OCI-LY1 (cell line): Measurements from ENCODE around the gene MYL9.

Experiments
- H2AFZ ChIP-seq: fragments of 200-600 bp; sonication (generic), shearing (Covaris generic); 2 replicates; pipeline ENCODE4 v1.6.0; 2014; ENCODE audit warnings: antibody characterized with exemption, mild to moderate bottlenecking, low read length
- H3F3A ChIP-seq: fragments of 200-600 bp; sonication (generic), shearing (Covaris generic); 2 replicates; pipeline ENCODE4 v1.6.0; 2014; ENCODE audit warnings: mild to moderate bottlenecking, antibody characterized with exemption, low read length, moderate library complexity; ENCODE audit not compliant: insufficient read depth
- H3K27ac ChIP-seq: fragments of 200-600 bp; sonication (generic); 2 replicates; pipeline ENCODE4 v1.5.1; 2014; ENCODE audit warnings: low read length, mixed run types, mild to moderate bottlenecking, low read depth; ENCODE audit not compliant: poor library complexity, severe bottlenecking
- H3K27me3 ChIP-seq: fragments of 200-600 bp; sonication (generic); 2 replicates; pipeline ENCODE4 v1.6.0; 2014; ENCODE audit warnings: antibody characterized with exemption, mild to moderate bottlenecking, low read length, moderate library complexity; ENCODE audit not compliant: insufficient read depth
- H3K36me3 ChIP-seq: fragments of 200-600 bp; sonication (generic); 2 replicates; pipeline ENCODE4 v1.6.1; 2014; ENCODE audit warnings: mild to moderate bottlenecking, antibody characterized with exemption, low read length, moderate library complexity, mixed read lengths; ENCODE audit not compliant: insufficient read depth
- H3K4me1 ChIP-seq: fragments of 200-600 bp; sonication (generic); 2 replicates; pipeline ENCODE4 v1.5.1; 2014; ENCODE audit warnings: mild to moderate bottlenecking, low read length, moderate library complexity; ENCODE audit not compliant: insufficient read depth, severe bottlenecking
- H3K4me2 ChIP-seq: fragments of 200-600 bp; sonication (generic), shearing (Covaris generic); 2 replicates; pipeline ENCODE4 v1.6.1; 2014; ENCODE audit warnings: low read length
- H3K4me3 ChIP-seq: fragments of 200-600 bp; sonication (generic); 2 replicates; pipeline ENCODE4 v1.5.1; 2014; ENCODE audit warnings: low read length, low read depth, mild to moderate bottlenecking, mixed read lengths; ENCODE audit not compliant: poor library complexity, severe bottlenecking
- H3K79me2 ChIP-seq: fragments of 200-600 bp; shearing (Covaris generic); 2 replicates; pipeline ENCODE4 v1.6.1; 2016; ENCODE audit warnings: mixed run types, low read length, mixed read lengths; ENCODE audit not compliant: insufficient read depth
- H3K9ac ChIP-seq: fragments of 200-600 bp; sonication (generic), shearing (Covaris generic); 2 replicates; pipeline ENCODE4 v1.6.1; 2014; ENCODE audit warnings: mild to moderate bottlenecking, low read length, mixed read lengths
- H3K9me2 ChIP-seq: fragments of 200-600 bp; sonication (generic), shearing (Covaris generic); 2 replicates; pipeline ENCODE4 v1.6.1; 2014; ENCODE audit warnings: low read depth, mild to moderate bottlenecking, low read length, mixed read lengths
- H3K9me3 ChIP-seq: fragments of 200-600 bp; shearing (Covaris generic); 2 replicates; pipeline ENCODE4 v1.6.1; 2014; ENCODE audit warnings: low read length, mixed read lengths
- H4K20me1 ChIP-seq: fragments of 200-600 bp; sonication (generic), shearing (Covaris generic); 2 replicates; pipeline ENCODE4 v1.6.0; 2016; ENCODE audit warnings: mild to moderate bottlenecking, low read length; ENCODE audit not compliant: insufficient read depth
- CTCF ChIP-seq: fragments of 200-600 bp; sonication (generic), shearing (Covaris generic); IDR thresholded peaks from 2 replicates; pipeline ENCODE4 v1.5.1; 2017; ENCODE audit warnings: mild to moderate bottlenecking, antibody characterized with exemption, low read length, moderate library complexity, mixed read lengths
- EZH2 ChIP-seq: fragments of 200-600 bp; sonication (generic), shearing (Covaris generic); IDR thresholded peaks from 2 replicates; pipeline ENCODE4 v1.8.0; 2017; ENCODE audit warnings: borderline replicate concordance, mixed run types, mild to moderate bottlenecking, antibody characterized with exemption, low read length, moderate library complexity, mixed read lengths

The MYL9 gene

GRCh38 chr20:36498386-36499179 lies 42.7 kb upstream of the MYL9 start:
- no peak overlapping the region for H3K27ac ChIP-seq
- H3K4me2 ChIP-seq = no peak overlapping the region
- no peaks in the 10 kb centered on the region for H3K79me2 ChIP-seq
- H3K9me3 ChIP-seq = no peaks in the 10 kb centered on the region
- no peak overlapping the region for H3K4me3 ChIP-seq
- TF ChIP-seq EZH2 (no peak), CTCF (no peak)
- H2AFZ ChIP-seq = no peak overlapping the region
- H3K27me3 ChIP-seq = no peaks in the 10 kb centered on the region
- no peaks in the 10 kb centered on the region for H3F3A ChIP-seq
- no peaks in the 10 kb centered on the region for H3K9me2 ChIP-seq
- H4K20me1 ChIP-seq = no peaks in the 10 kb centered on the region
- no peaks in the 10 kb centered on the region for H3K36me3 ChIP-seq
- no peak overlapping the region for H3K9ac ChIP-seq
- H3K4me1 ChIP-seq = no peaks in the 10 kb centered on the region

- no peak overlapping the region for H3K9ac ChIP-seq
- H3K79me2 ChIP-seq = no peaks in the 10 kb centered on the region
- no peak overlapping the region for H3K27ac ChIP-seq
- no peaks in the 10 kb centered on the region for H4K20me1 ChIP-seq
- no peak overlapping the region for H2AFZ ChIP-seq
- no peaks in the 10 kb centered on the region for H3K36me3 ChIP-seq
- no peak overlapping the region for H3K4me3 ChIP-seq
- no peaks in the 10 kb centered on the region for H3K4me1 ChIP-seq
- TF ChIP-seq EZH2 = no peak
- no peak for TF ChIP-seq CTCF
- H3K9me3 ChIP-seq = no peaks in the 10 kb centered on the region
- no peaks in the 10 kb centered on the region for H3F3A ChIP-seq
- no peaks in the 10 kb centered on the region for H3K27me3 ChIP-seq
- no peak overlapping the region for H3K4me2 ChIP-seq
- no peaks in the 10 kb centered on the region for H3K9me2 ChIP-seq
Measured at GRCh38 chr20:36499211-36499610, 42.1 kb upstream of the MYL9 start.

- H3K36me3 ChIP-seq = no peaks in the 10 kb centered on the region
- no peak overlapping the region for H3K4me2 ChIP-seq
- H3K4me3 ChIP-seq = no peak overlapping the region
- H4K20me1 ChIP-seq = no peaks in the 10 kb centered on the region
- no peaks in the 10 kb centered on the region for H3K27me3 ChIP-seq
- H3F3A ChIP-seq = no peaks in the 10 kb centered on the region
- H2AFZ ChIP-seq = no peak overlapping the region
- no peaks in the 10 kb centered on the region for H3K4me1 ChIP-seq
- H3K9me2 ChIP-seq = no peaks in the 10 kb centered on the region
- TF ChIP-seq CTCF (no peak), EZH2 (no peak)
- no peaks in the 10 kb centered on the region for H3K9me3 ChIP-seq
- H3K27ac ChIP-seq = no peak overlapping the region
- no peaks in the 10 kb centered on the region for H3K79me2 ChIP-seq
- no peak overlapping the region for H3K9ac ChIP-seq
Measured at GRCh38 chr20:36499723-36500501, 41.4 kb upstream of the MYL9 start.
